D721Med (cell line): ENCODE measurements around the gene OPCML.

Experiments used
- DNase-seq: peaks from one replicate; pipeline ENCODE4 v3.0.0; 2011; ENCODE audit warnings: low spot score; ENCODE audit not compliant: insufficient read length
- FAIRE-seq: peaks from 2 replicates; lab custom pipeline; 2011; peaks lifted over from hg19 to GRCh38; lab: Jason Lieb, UNC
- CTCF ChIP-seq: IDR thresholded peaks from 2 replicates; pipeline ENCODE4 v1.5.1; 2012; ENCODE audit warnings: mild to moderate bottlenecking, control low read depth; ENCODE audit not compliant: insufficient read depth; ENCODE audit errors: missing control alignments

The OPCML gene

GRCh38 chr11:133300666-133301065 lies 231.6 kb downstream of the OPCML start:
- no peak for TF ChIP-seq CTCF
- FAIRE-seq (no peak), DNase-seq (no peak)

DNA sequence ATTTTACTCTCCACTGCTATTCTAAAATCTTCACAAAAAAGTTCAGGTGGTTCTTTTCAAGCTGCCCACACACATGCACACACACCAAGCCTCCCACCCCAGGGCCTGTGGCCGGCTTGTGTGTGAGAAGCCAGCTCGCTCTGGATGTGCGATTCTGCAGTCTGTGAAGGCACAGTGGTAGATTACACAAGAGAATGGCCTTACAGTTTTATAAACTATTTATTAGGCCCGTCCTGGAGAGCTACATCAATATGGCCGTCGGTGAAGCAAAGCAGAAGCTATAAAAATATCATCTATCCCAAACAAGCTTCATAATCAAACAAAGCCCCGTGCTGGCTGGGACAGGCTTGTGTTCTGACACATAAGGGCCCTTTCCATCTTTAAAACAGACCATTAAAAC lies 240.5 kb downstream of the OPCML start:
- no peak for TF ChIP-seq CTCF
- FAIRE-seq = no peak
- no peak for DNase-seq

DNA sequence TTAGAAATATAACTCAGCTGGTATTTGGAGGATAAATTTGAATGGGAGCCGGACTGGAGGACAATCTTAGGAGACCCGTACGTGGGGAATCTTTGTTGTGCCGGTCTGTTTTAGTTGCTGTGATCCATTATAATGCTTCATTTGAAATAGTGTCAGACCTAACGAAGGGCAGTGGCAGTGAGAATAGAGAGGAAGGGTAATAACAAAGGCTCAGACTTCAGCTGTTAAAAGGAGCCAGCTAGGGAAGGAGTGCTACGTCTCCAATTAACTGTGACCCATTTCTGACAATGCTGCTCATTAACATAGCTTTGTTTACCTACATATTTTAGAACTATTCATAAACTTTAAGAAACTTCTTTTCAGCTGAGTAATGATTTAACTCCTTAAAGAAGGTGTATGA lies 246.9 kb downstream of the OPCML start:
- DNase-seq = no peak
- FAIRE-seq = no peak
- no peak for TF ChIP-seq CTCF

GRCh38 chr11:133284156-133284555 lies 248.1 kb downstream of the OPCML start:
- no peak for DNase-seq
- no peak for FAIRE-seq
- no peak for TF ChIP-seq CTCF

- FAIRE-seq = no peak
- no peak for DNase-seq
Measured at GRCh38 chr11:133277886-133278285, 254.4 kb downstream of the OPCML start.

DNA sequence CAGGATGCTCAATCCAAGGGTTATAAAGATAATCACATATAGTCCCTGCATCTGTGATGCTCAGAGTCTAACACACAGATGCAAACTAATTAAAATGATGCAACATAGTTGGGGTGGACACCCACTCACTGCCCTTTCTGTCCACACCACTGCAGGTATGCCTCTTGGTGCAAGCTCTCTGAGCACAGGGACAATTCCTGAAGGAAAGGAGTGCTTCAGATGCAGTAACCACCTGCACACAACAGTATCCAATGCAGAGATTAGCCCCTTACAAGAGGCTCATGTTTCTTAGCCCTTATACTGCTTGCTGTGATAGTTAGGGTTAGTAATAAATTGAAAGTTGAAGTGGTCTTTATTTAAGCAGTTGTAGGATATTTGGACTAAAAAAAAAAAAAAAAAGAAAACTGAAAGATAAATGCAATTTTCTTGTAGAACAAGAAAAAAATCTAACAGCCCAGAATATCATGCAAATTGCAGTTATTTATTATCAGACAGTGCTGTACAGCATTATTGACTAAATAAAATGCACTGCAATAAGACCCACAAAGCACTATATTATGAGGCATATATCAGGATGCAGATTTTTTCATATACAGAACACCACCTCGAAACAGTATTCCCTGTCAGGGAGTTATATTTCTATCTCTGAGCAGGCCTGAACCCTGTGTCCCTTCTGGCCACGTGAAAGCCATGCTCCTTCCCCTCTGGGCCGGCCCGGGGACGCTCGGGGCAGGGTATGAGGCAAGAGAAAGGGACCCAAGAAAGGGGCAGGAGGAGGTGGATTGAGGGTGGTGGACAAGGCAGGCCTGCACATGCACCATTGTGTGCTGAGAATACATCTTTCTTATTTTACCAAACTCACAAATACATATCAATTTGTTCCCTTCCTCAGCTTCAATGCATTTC lies 260.2 kb downstream of the OPCML start:
- DNase-seq (no peak), FAIRE-seq (no peak)
- no peak for TF ChIP-seq CTCF

More at GRCh38 chr11:133277886-133278285, 254.4 kb downstream of the OPCML start:
- no peak for TF ChIP-seq CTCF

DNA sequence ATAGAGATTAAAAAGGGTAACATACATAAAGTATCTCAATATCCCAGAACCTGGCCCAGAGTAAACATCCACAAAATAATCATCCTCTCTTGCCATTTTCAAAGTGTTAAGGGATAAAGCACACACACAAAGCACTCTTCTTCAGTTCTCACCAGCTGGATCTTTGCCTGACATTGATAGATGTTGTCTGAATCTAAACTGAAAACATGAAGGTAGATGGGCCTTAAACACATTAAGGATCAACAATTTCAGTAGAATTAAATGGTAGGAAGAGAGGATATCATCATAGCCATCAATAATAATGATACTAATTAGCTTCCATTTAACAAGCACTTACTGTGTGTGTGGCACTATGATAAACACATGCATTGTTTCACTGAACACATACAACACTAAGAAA lies 261.1 kb downstream of the OPCML start:
- TF ChIP-seq CTCF = no peak
- no peak for FAIRE-seq

More for the DNA sequence above, 261.1 kb downstream of the OPCML start:
- DNase-seq = no peak
